ENCODE results near the gene CDS2.

DNA sequence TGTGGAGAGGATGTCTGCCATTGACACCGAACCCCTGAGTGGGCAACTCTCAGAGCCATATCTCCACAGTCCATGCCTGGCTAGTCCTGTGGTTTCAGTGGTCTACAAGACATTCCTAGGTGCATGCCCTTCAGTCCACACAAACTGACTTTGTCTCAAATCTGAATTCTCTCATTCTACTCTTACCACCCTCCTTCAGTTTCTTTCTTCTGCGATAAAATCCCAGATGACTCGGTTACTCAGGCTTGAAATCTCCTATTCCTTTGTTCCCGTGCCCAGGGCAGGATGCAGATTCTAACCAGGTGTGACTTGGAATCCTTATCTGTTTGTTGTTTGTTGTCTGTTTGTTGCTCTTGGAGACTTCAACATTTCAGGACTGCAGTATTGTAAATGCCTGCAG is 9.3 kb downstream of the CDS2 start:
- TF ChIP-seq, protein P1, sequence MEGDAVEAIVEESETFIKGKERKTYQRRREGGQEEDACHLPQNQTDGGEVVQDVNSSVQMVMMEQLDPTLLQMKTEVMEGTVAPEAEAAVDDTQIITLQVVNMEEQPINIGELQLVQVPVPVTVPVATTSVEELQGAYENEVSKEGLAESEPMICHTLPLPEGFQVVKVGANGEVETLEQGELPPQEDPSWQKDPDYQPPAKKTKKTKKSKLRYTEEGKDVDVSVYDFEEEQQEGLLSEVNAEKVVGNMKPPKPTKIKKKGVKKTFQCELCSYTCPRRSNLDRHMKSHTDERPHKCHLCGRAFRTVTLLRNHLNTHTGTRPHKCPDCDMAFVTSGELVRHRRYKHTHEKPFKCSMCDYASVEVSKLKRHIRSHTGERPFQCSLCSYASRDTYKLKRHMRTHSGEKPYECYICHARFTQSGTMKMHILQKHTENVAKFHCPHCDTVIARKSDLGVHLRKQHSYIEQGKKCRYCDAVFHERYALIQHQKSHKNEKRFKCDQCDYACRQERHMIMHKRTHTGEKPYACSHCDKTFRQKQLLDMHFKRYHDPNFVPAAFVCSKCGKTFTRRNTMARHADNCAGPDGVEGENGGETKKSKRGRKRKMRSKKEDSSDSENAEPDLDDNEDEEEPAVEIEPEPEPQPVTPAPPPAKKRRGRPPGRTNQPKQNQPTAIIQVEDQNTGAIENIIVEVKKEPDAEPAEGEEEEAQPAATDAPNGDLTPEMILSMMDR (IDR thresholded peaks at IDR 0.05 in 2 of 3, conservative IDR thresholded peaks at IDR 0.05 in 1 of 3; ENCODE audit: borderline replicate concordance in 1 of 3, insufficient read depth in 1 of 3, low read depth in 2 of 3, low read length in 2 of 3) = no peak
- TF ChIP-seq POLR2AphosphoS5 (IDR thresholded peaks at IDR 0.05; ENCODE audit: low read depth, low read length) (no peak), YY1 (IDR thresholded peaks at IDR 0.05; ENCODE audit: extremely low read depth, insufficient replicate concordance, low read depth, low read length) (no peak), POLR2A (IDR thresholded peaks at IDR 0.05; ENCODE audit: borderline replicate concordance, extremely low read depth, insufficient read depth, insufficient read length) (no peak), EZH2phosphoT487 (IDR thresholded peaks at IDR 0.05; ENCODE audit: borderline replicate concordance) (no peak)
- TF ChIP-seq, protein P2, sequence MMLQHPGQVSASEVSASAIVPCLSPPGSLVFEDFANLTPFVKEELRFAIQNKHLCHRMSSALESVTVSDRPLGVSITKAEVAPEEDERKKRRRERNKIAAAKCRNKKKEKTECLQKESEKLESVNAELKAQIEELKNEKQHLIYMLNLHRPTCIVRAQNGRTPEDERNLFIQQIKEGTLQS (IDR thresholded peaks at IDR 0.05) = no peak
- TF ChIP-seq, protein P3, sequence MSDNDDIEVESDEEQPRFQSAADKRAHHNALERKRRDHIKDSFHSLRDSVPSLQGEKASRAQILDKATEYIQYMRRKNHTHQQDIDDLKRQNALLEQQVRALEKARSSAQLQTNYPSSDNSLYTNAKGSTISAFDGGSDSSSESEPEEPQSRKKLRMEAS (IDR thresholded peaks at IDR 0.05) = no peak
